Prostate gland (tissue), 2 donors: ENCODE results near the gene NANP.

Experiments used
- CTCF ChIP-seq, 4 experiments: fragments of 200-600 bp in 2 of 4; fragments of 450-650 bp in 2 of 4; sonication (generic) in 2 of 4; IDR thresholded peaks; 1 replicate in 3 of 4; 2 replicates in 1 of 4; pipeline ENCODE4 v1.5.1; 2016 to 2019; ENCODE audit warnings: antibody characterized with exemption in 4 of 4, mild to moderate bottlenecking in 2 of 4, moderate library complexity in 2 of 4
- POLR2A ChIP-seq: fragments of 450-650 bp; IDR thresholded peaks from one replicate; pipeline ENCODE4 v1.6.1; 2016; ENCODE audit warnings: antibody characterized with exemption, mild to moderate bottlenecking
- POLR2AphosphoS5 ChIP-seq: sonication (generic); formaldehyde crosslinking; IDR thresholded peaks from one replicate; pipeline ENCODE4 v1.6.1; 2017; ENCODE audit warnings: antibody characterized with exemption

- TF ChIP-seq POLR2AphosphoS5 = no peak
- TF ChIP-seq CTCF (IDR thresholded peaks at IDR 0.05) = no peak
- TF ChIP-seq POLR2A = no peak
These were observed 22.2 kb downstream of the NANP start for GRCh38 chr20:25601659-25602058.
